K562 (cell line): ENCODE measurements around the gene CPNE9. TPM values are rescaled to one million over a fixed set of nuclear protein-coding genes. Genes with fewer than 3 reads are reported as not detected.

Source experiments
- ATF1 ChIP-seq, 2 experiments: fragments of 450-650 bp in 1 of 2; IDR thresholded peaks; 2 replicates each; pipeline ENCODE4 v1.6.1; 2016; ENCODE audit warnings: missing compliant biosample characterization in 1 of 2, missing genetic modification characterization in 1 of 2
- FIP1L1 ChIP-seq: fragments of 200-400 bp; formaldehyde crosslinking; IDR thresholded peaks from 2 replicates; pipeline ENCODE4 v1.6.1; 2018; ENCODE audit warnings: mild to moderate bottlenecking, low read depth, low read length; ENCODE audit not compliant: poor library complexity, severe bottlenecking
- GTF2F1 ChIP-seq: IDR thresholded peaks from 2 replicates; pipeline ENCODE4 v1.6.1; 2011; ENCODE audit warnings: low read depth, low read length, improper control_type of control experiment
- KLF1 ChIP-seq: fragments of 450-650 bp; IDR thresholded peaks from 2 replicates; pipeline ENCODE4 v1.6.1; 2016; ENCODE audit warnings: missing genetic modification characterization, missing compliant biosample characterization
- MEF2A ChIP-seq: IDR thresholded peaks from 2 replicates; pipeline ENCODE4 v1.6.1; 2011; ENCODE audit warnings: low read depth, mild to moderate bottlenecking, low read length, moderate library complexity; ENCODE audit not compliant: control insufficient read depth
- NR4A1 ChIP-seq, 2 experiments: fragments of 250-450 bp in 1 of 2; fragments of 450-650 bp in 1 of 2; sonication (Bioruptor Pico) in 1 of 2; IDR thresholded peaks; 2 replicates each; pipeline versions ENCODE4 v1.4.0 to v1.6.1; 2016 to 2020; ENCODE audit warnings: mild to moderate bottlenecking in 2 of 2, missing compliant biosample characterization in 1 of 2, missing genetic modification characterization in 1 of 2, moderate library complexity in 1 of 2
- RCOR1 ChIP-seq, 2 experiments: IDR thresholded peaks; 2 replicates each; pipeline ENCODE4 v1.6.1; 2012; ENCODE audit warnings: low read depth in 2 of 2, low read length in 2 of 2, borderline replicate concordance in 1 of 2, improper control_type of control experiment in 1 of 2
- RREB1 ChIP-seq: fragments of 250-450 bp; sonication (Bioruptor Pico); IDR thresholded peaks from 2 replicates; pipeline ENCODE4 v1.4.0; 2020
- TARDBP ChIP-seq: fragments of 450-650 bp; IDR thresholded peaks from 2 replicates; pipeline ENCODE4 v1.6.1; 2016
- TGIF2 ChIP-seq: sonication (generic); formaldehyde crosslinking; IDR thresholded peaks from 2 replicates; pipeline ENCODE4 v1.8.1; 2022; ENCODE audit warnings: mild to moderate bottlenecking, missing genetic modification reagents, moderate library complexity
- TRIM25 ChIP-seq: fragments of 450-650 bp; IDR thresholded peaks from 2 replicates; pipeline ENCODE4 v1.7.0; 2016; ENCODE audit warnings: borderline replicate concordance
- ZBTB1 ChIP-seq: sonication (generic); formaldehyde crosslinking; IDR thresholded peaks from 2 replicates; pipeline ENCODE4 v1.8.1; 2023; ENCODE audit warnings: missing genetic modification reagents, low read depth, mild to moderate bottlenecking, borderline replicate concordance
- ZBTB9 ChIP-seq: fragments of 450-650 bp; formaldehyde crosslinking; IDR thresholded peaks from 2 replicates; pipeline ENCODE4 v1.4.0; 2020; ENCODE audit warnings: mild to moderate bottlenecking, moderate library complexity
- ZNF165 ChIP-seq: fragments of 250-450 bp; sonication (Bioruptor Pico); IDR thresholded peaks from 2 replicates; pipeline ENCODE4 v1.4.0; 2020; ENCODE audit warnings: borderline replicate concordance
- polyA plus RNA-seq, 8 experiments: library from polyadenylated mRNA; depleted of rRNA in 4 of 8; stranded (reverse) in 5 of 8; unstranded in 3 of 8; fragments of >200 nt; fragmentation: Nextera tagmentation in 2 of 8; fragmentation: Illumina TruSeq in 1 of 8; extraction: Ambion mirVana in 2 of 8; extraction: Trizol in 1 of 8; gene quantifications; 2 replicates each; pipeline versions ENCODE4 v1.2.1 to v1.2.3, GENCODE V29; 2011 to 2014; ENCODE audit warnings: inconsistent platforms in 1 of 8, missing spikeins in 1 of 8
- total RNA-seq, 7 experiments: library from RNA; depleted of rRNA in 6 of 7; stranded (reverse); fragments of >200 nt in 6 of 7; fragmentation: Illumina TruSeq in 2 of 7; extraction: Trizol in 2 of 7; gene quantifications; 2 replicates each; pipeline versions ENCODE4 v1.2.1 to v1.2.3, GENCODE V29; 2011 to 2021; ENCODE audit warnings: low replicate concordance in 1 of 7
- TF ChIP-seq, protein P1 (sequence below): fragments of 450-650 bp; formaldehyde crosslinking; IDR thresholded peaks from 2 replicates; pipeline ENCODE4 v1.4.0; 2022; ENCODE audit warnings: missing genetic modification characterization

The CPNE9 gene
- total and polyA plus RNA-seq, 9 of the 15 experiments (the other 6 are each of a cell fraction or from before 2014, with no cell fraction given), result 0.22 to 0.56 (median 0.29) TPM; not detected in 3

DNA sequence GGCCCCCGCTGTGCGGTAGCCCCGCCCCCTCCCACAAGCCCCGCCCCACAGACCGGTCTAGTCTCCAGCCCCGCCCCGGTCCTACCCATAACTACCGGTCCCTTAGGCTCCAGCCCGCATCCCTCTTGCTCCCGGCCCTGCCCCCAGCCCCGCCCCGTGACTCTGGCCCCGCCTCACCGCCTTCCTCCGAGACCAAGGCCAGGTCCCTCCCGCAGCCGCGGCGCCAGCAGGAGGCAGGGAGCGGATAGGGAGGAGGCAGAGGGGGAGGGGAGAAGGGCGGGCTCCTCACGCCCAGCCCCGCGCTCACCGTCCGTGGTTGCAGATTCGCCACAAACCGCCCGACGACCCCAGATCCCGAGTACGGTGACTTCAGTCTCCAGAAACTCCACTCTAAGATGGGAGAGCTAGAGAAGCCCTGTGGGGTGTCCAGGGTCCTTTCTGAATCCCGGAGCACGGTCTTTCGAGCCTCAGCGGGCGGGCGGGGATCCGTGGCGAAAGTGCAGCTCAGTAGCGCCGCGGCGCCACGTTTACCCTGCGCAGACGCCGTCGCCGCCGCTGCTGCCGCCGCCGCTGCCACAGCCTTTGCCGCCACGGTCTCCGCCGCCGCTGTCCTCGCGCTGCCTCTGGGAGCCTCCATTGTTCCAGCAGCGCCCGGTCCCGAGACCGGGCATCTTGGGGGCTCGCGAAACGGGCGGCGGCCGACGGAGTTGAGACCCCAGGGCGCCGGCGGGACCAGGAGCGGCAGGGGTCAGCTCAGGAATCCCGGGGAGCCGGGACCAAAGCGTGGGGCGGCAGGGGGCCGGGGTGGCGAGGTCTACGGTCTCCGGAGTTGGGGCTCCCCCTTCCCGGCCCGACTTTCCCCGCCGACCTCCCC is 27.8 kb downstream of the CPNE9 start, which contains the start of gene BRPF1 (continued):
- TF ChIP-seq ATF1 (CRISPR knock-in tag; IDR thresholded peaks at IDR 0.05) (peak; percentile 40; the same call in 1 of the 2 replicates), ATF1 (tag; IDR thresholded peaks at IDR 0.05) (peak; percentile 97), MEF2A (no peak), KLF1 (tag) (peak; percentile 95), TARDBP (no peak), RREB1 (CRISPR knock-in tag) (0 out of 2 replicates have a peak, but pooled peaks have one; percentile 59), ZBTB9 (peak; percentile 91), GTF2F1 (peak; percentile 64; the same call in 1 of the 2 replicates), FIP1L1 (peak; percentile 83), ZBTB1 (CRISPR knock-in tag) (peak; percentile 95), RCOR1 (IDR thresholded peaks at IDR 0.05; ENCODE audit: borderline replicate concordance in 1 of 2, low read depth in 2 of 2, low read length in 2 of 2) (peak in 1 of 2 experiments; percentile 54; a peak in 1 of 4 replicates), TRIM25 (no peak), TGIF2 (0 out of 2 replicates have a peak, but pooled peaks have one; percentile 66), NR4A1 (CRISPR knock-in tag; IDR thresholded peaks at IDR 0.05) (peak; percentile 92; the same call in 1 of the 2 replicates), NR4A1 (tag; IDR thresholded peaks at IDR 0.05) (peak; percentile 91), ZNF165 (CRISPR knock-in tag) (0 out of 2 replicates have a peak, but pooled peaks have one; percentile 52)
- TF ChIP-seq, protein P1, sequence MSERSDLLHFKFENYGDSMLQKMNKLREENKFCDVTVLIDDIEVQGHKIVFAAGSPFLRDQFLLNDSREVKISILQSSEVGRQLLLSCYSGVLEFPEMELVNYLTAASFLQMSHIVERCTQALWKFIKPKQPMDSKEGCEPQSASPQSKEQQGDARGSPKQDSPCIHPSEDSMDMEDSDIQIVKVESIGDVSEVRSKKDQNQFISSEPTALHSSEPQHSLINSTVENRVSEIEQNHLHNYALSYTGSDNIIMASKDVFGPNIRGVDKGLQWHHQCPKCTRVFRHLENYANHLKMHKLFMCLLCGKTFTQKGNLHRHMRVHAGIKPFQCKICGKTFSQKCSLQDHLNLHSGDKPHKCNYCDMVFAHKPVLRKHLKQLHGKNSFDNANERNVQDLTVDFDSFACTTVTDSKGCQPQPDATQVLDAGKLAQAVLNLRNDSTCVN, result no peak
